Limb (tissue), 2 donors: Measurements from ENCODE around the gene DSG1.
"Not testable (repeated sequence)": the region's sequence is repeated elsewhere in the genome, so short reads cannot be mapped to it uniquely, and the experiment has no call there.

Experiments
- DNase-seq, 2 donors: peaks; one replicate each; pipeline ENCODE4 v3.0.0-alpha.2; 2016; ENCODE audit errors: extremely low spot score in 2 of 2

The DSG1 gene

DNA sequence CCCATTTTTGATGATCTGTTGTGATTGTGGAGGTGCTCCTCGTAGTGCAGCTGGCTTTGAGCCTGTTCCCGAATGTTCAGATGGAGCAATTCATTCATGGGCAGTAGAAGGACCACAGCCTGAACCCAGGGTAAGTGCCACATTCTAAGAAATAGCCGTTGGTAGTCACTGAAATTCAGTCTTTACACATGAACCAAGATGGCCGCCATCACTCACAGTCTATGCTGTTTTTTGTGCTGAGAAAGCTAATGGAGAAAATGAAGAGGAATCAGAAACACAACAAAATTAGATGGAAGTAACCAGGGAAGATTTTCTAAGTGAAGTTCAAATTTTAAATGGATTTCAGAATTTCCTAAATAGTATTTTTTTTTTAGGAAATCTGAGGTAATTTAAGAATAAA is 25.5 kb downstream of the DSG1 start:
- no peak for DNase-seq

DNA sequence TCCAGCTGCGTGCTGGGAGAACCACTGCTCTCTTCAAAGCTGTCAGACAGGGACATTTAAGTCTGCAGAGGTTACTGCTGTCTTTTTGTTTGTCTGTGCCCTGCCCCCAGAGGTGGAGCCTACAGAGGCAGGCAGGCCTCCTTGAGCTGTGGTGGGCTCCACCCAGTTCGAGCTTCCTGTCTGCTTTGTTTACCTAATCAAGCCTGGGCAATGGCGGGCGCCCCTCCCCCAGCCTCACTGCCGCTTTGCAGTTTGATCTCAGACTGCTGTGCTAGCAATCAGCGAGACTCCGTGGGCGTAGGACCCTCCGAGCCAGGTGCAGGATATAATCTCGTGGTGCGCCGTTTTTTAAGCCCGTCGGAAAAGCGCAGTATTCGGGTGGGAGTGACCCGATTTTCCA is 35.4 kb downstream of the DSG1 start:
- DNase-seq, result not testable (repeated sequence)

- no peak for DNase-seq
These were observed 37.0 kb downstream of the DSG1 start for GRCh38 chr18:31354990-31355389.

DNA sequence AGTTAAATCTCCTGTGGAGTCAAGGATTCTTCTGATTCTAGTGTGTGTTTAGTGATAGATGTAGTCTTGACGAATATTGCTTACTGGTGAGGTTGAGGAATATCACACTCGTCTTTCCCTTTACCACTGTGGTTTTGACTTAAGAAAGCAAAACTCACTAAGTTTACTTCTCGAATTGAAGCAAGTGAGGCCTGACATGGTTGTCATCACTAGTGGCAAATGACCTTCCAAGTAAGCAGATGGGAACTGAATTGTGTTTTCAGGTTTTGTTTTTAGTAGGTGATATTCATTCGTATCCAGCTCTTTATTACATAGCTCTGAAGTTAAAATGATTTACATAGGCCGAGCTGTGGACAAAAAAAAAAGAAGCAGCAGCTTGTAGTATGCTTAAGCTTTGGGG is 38.1 kb downstream of the DSG1 start:
- no peak for DNase-seq

DNA sequence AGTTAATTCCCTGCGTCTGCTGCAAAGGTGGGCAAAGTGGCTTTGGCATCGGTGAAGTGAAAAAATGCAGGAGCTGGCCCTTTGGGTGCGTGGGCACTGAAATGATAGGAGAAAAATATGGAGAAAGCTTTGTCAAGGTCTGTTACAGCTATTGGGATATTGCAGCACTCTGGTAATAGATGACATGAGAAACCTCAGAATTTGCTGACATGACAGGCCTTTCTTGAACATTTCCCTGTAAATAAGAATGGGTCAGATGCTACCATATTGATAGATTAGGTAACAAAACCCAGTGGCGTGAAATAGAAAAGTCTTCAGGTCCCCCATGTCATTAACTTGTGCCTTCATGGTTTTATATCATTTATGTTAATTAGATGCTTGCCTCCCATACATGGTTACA is 46.2 kb downstream of the DSG1 start:
- DNase-seq, result no peak

- DNase-seq, result no peak
These were observed 51.5 kb downstream of the DSG1 start for GRCh38 chr18:31369478-31369877.

DNA sequence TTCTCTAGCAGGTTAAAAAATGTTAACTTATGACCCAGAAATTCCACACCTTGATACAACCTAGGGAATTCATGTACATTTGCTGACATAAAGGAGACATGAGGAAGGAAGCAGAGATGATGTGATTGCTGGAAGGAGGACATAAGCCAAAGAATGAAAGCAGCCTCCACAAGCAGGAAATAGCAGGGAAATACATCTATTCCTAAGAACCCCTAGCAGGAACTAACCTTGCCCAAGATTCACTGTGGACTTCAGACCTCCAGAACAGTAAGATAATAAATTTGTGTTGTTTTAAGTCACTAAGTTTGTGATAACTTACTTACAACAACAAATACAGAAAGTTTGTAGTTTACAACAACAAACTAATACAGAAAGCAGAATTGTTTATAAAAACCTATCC is 54.0 kb downstream of the DSG1 start:
- DNase-seq, result no peak

- DNase-seq, result no peak
These were observed 55.7 kb downstream of the DSG1 start for GRCh38 chr18:31373641-31374040.

- DNase-seq, result no peak
These were observed 58.5 kb downstream of the DSG1 start, which contains the start of gene DSG4 for GRCh38 chr18:31376477-31376876. DSG4 (plus strand) TSS chr18:31376777; CDS start chr18:31376912, 135 bp downstream.

GRCh38 chr18:31380912-31381311 is 63.0 kb downstream of the DSG1 start:
- DNase-seq, result no peak

- DNase-seq, result no peak
These were observed 64.1 kb downstream of the DSG1 start for GRCh38 chr18:31382107-31382506.

GRCh38 chr18:31386741-31387140 is 68.8 kb downstream of the DSG1 start:
- no peak for DNase-seq

DNA sequence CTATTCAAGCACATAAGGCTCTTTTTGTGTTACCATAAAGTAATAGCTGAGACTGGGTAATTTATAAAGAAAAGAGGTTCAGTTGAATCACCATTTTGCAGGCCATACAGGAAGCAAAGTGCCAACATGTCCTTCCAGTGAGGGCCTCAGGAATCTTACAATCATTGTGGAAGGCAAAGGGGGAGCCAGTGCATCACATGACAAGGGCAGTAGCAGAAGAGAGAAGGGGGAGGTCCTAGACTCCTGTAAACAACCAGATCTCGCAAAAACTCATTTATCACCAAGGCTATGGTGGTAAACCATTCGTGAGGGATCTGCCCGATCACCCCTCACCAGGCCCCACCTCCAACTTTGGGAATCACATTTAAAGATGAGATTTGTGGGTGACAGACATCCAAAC is 75.3 kb downstream of the DSG1 start:
- DNase-seq, result no peak

GRCh38 chr18:31396796-31397612 is 79.0 kb downstream of the DSG1 start:
- DNase-seq, result no peak

DNA sequence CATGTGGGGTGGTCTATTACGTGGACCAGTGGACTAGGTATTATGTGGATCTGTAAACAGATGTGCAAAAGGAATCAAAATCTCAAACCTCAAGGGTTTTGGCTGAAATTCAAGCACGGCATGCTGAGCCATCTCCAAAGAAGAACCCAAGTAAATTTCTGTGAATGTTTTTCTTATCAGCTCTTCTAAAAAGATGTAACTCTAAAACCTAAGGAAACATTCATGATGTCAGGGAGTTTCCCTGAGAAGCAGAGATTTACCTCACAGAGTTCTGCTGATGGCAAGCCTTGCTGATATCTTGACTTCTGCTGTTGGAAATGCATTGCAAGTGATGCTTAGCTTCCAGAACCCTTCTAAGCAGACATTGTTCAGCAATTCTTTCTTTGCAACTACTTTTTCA is 80.2 kb downstream of the DSG1 start:
- DNase-seq, result no peak

DNA sequence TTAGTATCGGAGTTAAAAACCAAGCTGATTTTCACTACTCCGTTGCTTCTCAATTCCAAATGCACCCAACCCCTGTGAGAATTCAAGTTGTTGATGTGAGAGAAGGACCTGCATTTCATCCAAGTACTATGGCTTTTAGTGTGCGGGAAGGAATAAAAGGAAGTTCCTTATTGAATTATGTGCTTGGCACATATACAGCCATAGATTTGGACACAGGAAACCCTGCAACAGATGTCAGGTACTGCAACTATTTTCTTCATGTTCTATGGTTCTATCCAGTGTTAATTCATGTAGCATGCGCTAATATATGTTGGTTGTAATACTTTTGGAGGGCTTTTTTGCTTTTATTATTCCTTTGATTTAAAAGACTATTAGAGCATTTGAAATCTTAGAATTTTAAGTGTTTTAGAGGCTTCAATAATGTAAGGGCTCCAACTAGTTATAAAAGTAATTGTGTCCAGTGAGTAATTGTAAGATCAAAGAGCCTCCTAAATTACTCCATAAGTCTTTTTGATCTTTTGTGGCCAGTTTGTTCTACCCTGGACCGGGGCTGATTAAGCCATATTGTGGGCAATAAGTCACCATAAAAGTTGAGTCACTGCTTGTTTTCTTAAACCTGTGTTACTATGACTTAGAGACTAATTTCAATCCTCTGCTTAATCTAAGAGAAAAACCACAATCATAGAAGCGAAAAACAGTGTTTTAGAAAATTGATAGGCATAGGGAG is 81.5 kb downstream of the DSG1 start:
- DNase-seq, result no peak

DNA sequence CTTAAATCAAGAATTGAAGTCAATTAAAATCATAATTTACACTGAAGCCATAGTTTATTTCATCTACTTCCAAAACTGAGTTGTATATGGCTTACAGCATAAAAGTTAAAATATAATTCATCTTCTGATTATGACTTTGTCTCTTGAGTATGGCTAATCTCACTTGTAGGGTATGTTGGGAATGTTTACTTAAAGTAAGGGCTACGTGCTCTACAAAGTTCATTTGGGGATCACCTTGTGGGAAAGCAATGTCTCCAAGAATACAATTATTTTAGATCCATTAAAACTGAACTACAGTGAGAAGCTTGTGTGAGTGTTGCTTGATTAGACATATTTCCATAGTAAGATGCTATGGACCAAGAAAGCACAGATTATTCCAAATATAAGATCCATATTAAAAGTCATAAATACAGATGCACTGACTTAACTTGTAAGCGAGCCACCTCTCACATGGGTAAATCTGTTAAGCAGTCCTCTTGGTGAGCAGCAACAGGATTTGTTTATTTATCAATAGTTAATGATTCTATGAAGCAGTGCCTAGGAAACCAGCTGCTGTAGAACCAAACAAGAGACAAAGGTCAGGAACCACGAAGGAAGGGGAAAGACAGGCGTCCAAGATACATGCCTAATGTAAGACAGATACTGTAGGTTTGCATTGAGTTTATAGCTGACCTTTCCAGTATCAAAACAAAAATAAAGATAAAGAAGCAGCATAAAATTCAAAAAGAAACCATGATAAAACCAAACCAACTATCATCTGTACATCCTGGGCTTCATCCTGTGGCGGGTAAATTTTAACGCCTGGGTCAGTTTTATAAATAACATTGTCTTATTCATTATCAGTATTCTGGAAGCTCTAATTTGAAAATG is 83.4 kb downstream of the DSG1 start:
- no peak for DNase-seq

- DNase-seq, result no peak
These were observed 84.0 kb downstream of the DSG1 start for GRCh38 chr18:31402026-31402373.

GRCh38 chr18:31403409-31403808 is 85.4 kb downstream of the DSG1 start:
- no peak for DNase-seq
